Activated T-cell treated with anti-CD3 and anti-CD28 coated beads for 4 hours (primary cell): ENCODE results near the gene AKR1C8.
"Not testable (repeated sequence)": the region's sequence is repeated elsewhere in the genome, so short reads cannot be mapped to it uniquely, and the experiment has no call there.

ENCODE experiments used
- DNase-seq: peaks from one replicate; pipeline ENCODE4 v3.0.0-alpha.2; 2020

The AKR1C8 gene

DNA sequence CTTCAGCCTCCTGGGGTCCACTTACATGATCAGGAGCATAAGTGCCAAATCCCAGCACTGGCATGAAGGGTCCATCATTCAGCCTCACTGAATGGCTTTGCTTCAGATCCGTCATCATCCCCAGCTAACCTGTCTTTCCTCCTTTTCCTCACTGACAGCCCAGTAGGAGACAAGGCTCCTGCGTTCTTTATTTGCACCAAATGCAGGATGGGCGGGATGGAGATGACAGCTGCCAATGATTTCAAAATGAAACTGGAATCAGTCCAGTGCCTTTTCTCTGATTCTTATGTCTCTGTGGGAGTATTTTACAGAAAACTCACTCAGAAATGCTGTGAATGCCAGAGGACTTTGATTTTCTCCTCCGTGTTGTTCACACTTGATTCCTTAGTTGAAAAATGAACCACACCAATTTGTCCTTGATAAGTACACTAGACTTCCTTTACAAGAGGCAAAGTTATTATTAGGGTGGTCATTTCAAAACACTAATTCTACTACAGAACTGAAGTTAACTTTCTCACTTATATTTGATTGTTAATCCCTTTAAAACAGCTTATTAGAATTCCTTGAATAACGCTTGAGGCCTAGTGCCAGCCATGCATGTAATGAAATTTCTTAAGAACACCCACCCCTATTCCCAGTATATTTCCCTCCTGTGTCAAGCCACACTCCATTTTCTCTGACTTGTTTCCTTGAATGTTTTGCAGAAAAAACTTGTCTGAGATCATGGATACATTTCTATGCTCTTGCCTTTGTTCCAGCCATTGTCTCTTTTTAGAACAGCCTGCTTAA, at the start of gene AKR1C8:
AKR1C8 (minus strand) TSS at position 164 of the 789 bp plus-strand sequence; CDS start at position 118, 46 bp downstream.
- no peak for DNase-seq

DNA sequence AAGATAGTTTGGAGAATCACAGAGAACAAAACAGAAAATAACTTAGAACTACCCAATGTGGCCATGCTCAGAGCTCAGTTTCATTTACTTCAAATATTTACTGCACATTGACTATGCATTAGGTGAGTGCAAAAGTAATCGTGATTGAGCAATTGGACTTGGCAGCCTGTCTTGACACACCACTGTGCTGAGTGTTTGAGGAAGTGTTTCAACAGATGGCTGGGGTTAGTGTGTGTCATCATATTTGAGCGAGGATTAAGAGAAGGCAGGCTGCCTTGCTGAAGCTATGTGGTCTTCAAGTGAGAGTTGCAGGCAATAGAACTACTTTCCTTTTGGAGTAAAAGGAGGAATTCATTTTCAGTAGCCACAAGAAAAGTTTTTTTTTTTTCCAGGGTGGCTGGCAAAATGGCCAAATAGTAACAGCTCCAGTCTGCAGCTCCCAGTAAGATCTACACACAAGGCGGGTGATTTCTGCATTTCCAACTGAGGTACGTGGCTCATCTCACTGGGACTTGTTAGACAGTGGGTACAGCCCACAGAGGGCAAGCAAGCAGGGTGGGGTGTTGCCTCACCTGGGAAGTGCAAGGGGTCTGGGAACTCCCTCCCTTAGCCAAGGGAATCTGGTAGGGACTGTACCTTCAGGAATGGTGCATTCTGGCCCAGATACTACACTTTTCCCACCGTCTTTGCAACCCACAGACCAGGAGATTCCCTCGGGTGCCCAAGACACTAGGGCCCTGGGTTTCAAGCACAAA, 49.3 kb upstream of the AKR1C8 start:
- no peak for DNase-seq

GRCh38 chr10:5233324-5233723, 48.4 kb upstream of the AKR1C8 start:
- DNase-seq, result no peak

DNA sequence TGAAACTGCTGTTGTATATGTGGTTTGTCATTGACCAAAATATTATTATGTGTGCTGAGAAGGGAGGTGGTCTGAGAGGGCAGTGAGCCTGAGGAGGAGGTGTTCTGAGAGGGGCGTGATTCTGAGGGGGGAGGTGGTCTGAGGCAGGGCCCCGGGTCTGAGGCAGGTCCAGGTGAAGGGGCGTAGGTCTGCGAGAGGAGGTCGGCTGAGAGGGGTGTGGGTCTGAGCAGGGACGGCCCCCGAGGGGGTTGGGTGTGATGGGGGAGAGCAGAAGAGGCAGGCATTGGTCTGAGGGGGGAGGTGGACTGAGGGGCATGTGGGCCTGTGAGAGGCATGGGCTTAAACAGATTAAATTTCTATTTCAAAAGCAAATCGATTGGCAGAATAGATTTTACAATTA, 44.1 kb upstream of the AKR1C8 start:
- DNase-seq, result no peak

DNA sequence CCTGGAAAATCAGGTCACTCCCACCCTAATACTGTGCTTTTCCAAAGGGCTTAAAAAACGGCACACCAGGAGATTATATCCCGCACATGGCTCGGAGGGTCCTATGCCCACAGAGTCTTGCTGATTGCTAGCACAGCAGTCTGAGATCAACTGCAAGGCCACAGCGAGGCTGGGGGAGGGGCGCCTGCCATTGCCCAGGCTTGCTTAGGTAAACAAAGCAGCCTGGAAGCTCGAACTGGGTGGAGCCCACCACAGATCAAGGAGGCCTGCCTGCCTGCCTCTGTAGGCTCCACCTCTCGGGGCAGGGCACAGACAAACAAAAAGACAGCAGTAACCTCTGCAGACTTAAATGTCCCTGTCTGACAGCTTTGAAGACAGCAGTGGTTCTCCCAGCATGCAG, 38.0 kb upstream of the AKR1C8 start:
- not testable (repeated sequence) for DNase-seq

DNA sequence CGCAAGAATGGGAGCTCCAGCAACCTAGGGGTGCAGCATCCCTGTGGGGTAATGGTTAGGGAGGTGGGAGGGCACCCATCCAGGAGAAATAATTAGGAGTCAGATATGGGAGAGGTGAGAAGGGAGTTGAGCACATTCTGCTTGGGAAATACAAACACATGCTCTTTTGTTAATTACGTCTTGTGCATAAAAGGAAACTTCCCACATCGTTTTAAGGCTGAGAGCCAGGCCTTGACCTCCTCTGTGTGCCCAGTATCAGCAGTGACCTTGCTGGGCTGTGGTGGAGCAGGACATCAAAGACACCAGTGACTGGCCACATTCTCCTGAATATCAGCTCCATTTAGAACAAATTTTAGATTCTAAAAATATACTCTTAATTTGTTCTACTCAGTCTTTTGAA, 34.3 kb upstream of the AKR1C8 start:
- DNase-seq, result no peak

GRCh38 chr10:5216801-5217200, 31.9 kb upstream of the AKR1C8 start:
- DNase-seq, result no peak

GRCh38 chr10:5211696-5212536, 27.0 kb upstream of the AKR1C8 start:
- DNase-seq, result no peak

DNA sequence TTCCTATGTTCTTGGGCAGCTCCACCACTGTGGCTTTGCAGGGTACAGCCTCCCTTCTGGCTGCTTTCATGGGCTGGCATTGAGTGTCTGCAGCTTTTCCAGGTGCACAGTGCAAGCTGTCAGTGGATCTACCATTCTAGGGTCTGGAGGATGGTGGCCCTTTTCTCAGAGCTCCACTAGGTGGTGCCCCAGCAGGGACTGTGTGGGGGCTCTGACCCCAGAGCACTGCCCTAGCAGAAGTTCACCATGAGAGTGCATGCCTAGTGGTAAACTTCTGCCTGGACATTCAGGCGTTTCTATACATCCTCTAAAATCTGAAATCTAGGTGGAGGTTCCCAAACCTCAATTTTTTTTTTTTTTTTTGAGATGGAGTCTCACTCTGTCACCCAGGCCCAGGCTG, 25.3 kb upstream of the AKR1C8 start:
- DNase-seq, result not testable (repeated sequence)

GRCh38 chr10:5209776-5210175, 24.8 kb upstream of the AKR1C8 start:
- not testable (repeated sequence) for DNase-seq

DNA sequence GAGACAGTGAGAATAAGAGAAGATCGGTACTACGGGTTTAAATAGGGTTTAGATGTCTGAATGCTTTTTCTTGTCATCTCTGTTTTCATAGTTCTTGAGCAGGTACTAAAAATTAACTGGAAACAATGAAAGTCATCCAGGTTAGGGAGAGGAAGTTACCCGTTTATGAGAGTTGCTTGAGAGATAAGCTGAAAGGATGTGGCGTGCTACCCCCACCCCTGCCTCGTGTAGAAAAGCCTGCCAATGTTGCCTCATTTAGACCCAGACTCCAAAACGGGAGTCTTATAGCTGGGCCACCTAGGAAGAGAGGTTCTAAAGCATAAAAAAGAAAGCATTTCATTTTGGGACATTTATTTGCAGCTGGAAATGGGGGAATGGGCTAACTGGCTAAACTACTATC, 21.8 kb upstream of the AKR1C8 start:
- DNase-seq, result no peak

DNA sequence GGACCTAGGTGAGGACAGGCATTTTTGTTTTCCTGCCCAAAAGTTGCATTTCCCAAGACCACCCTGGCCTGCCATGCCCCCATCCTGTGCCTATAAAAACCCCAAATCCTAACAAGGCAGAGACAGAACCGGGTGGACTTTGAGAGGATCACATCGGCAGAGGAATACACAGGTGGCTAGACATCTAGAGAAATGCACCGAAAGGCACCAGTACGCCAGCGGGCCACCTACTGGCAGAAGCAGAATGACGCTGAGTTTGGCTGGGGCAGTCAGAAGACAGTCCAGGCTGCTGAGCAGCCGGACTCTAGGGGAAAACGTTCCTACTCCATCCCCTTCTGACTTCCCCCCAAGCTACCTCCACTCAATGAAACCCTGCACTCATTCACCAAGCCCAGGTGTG, 14.4 kb upstream of the AKR1C8 start:
- DNase-seq, result no peak

- DNase-seq, result no peak
Observed at GRCh38 chr10:5198386-5198785, 13.4 kb upstream of the AKR1C8 start.

- no peak for DNase-seq
Observed at GRCh38 chr10:5196702-5197113, 11.8 kb upstream of the AKR1C8 start, which contains the start of gene AKR1C4. Gene AKR1C4 (plus strand): TSS chr10:5196837. CDS start chr10:5196868, 31 bp downstream.

DNA sequence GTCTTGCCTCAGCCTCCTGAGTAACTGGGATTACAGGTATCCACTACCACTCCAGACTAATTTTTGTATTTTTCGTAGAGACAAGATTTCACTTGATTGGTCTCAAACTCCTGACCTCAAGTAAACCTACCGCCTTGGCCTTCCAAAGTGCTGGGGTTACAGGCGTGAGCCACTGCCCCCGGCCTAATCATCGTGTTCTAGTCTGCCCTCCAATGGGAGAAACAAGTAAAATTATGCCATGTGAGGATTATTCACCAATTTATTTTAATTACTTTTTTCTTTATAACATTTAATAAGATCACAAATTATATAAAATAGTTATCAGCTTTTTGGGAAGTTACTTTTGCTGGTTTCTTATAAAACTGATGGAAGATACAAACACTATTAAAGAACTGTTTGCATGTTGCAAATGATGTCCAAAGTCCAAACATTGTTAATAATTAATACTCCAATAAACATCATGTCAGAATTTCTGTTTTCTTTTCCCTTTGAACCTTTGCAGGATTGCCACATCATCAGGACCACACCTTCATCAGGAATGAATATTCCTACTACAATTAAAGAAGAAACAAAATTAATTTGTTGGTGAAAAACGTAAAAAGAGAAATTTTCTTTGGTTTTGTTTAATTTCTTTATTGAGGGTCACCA, 10.9 kb upstream of the AKR1C8 start:
- DNase-seq, result no peak

GRCh38 chr10:5194431-5194830, 9.5 kb upstream of the AKR1C8 start:
- DNase-seq, result no peak

DNA sequence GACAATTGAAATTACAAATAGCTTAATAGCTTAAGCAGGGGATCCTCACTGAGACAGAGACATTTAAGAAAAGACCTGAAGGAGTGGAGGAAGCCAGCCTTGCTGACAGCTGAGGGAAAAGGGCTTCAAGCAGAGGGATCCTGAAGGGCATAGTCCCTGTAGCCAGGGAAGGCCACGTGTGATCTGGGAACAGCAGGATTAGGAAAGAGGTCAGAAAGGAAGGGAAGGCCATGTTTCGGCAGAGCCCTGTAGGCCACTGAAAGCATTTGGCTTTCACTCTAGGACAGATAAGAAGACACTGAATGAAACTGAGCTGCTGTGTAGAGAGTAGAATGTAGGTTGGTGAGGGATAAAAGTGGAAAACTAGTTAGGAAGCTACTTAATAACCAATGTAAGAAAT, 3.4 kb upstream of the AKR1C8 start:
- DNase-seq, result no peak

DNA sequence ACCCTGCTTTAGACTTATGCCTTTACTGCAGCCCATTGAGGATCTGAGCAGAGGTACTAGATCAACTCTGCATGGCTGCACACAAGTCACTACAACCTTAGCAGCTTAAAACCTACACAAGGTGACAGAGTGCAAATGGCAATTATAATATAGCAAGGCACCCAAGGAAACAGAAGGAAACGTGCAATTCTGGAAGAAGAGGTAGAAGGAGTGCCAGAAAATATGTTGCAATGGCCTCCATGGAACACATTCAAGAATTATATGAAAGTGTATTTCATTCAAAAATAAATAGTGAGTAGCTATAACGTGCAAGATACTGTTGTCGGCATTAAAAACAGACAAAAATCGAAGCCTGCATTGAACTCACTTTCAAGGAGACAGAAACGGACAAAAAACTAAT, 2.9 kb upstream of the AKR1C8 start:
- no peak for DNase-seq

DNA sequence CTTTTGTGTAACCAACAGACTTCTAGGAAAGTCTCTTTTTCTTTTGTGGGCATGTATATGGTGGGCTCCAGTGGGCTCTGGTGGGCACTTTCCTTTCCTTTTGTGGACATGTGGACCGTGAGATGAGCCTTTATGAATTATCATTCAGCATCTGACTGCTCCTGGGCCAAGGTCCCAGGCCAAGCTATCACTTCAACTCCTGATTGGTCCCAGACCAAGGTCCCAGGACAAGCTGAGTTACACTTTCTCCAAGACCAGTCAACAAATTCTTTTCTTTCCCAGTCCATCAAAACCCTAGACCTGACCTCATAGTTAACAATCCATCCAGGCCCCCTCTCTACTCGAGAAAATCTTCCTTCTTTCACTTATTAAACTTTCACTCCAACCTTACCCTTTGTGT, 1.0 kb downstream of the AKR1C8 start:
- DNase-seq, result no peak

DNA sequence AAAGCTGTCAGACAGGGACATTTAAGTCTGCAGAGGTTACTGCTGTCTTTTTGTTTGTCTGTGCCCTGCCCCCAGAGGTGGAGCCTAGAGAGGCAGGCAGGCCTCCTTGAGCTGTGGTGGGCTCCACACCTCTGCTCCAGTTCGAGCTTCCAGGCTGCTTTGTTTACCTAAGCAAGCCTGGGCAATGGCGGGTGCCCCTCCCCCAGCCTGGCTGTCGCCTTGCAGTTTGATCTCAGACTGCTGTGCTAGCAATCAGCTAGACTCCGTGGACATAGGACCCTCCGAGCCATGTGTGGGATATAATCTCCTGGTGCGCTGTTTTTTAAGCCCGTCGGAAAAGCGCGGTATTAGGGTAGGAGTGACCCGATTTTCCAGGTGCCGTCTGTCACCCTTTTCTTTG, 4.4 kb downstream of the AKR1C8 start:
- DNase-seq, result not testable (repeated sequence)

- not testable (repeated sequence) for DNase-seq
Observed at GRCh38 chr10:5175581-5175980, 9.4 kb downstream of the AKR1C8 start.

DNA sequence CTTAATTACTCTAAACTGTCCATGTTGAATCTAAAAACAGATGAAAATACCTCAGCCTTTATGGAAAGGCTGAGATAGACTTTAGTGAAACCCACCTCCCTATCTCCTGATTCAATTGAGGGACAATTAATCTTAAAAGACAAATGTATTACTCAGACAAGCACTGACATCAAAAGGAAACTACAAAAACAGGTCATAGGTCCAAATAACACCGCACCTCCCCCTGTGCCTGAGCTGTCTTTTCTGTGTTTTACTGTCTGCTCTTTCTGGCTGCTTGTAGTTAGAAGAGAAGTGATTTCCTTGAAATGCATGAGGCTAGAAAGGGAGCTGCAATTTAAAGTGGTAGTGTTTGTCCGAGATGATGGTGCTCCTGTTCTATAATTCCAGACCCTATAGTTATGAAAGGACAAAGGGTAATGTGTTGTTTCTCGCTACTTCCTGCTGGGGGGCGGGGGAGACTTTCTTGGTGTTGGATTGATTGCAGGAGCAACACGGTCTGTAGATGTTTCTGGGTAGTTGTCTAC, 16.0 kb downstream of the AKR1C8 start:
- no peak for DNase-seq
